ENCODE results near the gene CCDC15.
"Not testable (repeated sequence)": the region's sequence is repeated elsewhere in the genome, so short reads cannot be mapped to it uniquely, and the experiment has no call there.

DNA sequence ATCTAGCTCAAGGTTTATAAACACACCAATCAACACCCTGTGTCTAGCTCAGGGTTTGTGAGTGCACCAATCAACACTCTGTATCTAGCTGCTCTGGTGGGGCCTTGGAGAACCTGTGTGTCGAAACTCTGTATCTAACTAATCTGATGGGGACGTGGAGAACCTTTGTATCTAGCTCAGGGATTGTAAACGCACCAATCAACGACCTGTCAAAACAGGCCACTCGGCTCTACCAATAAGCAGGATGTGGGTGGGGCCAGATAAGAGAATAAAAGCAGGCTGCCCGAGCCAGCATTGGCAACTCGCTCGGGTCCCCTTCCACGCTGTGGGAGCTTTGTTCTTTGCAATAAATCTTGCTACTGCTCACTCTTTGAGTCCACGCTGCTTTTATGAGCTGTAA is 136.1 kb downstream of the CCDC15 start:
- TF ChIP-seq, protein P1, sequence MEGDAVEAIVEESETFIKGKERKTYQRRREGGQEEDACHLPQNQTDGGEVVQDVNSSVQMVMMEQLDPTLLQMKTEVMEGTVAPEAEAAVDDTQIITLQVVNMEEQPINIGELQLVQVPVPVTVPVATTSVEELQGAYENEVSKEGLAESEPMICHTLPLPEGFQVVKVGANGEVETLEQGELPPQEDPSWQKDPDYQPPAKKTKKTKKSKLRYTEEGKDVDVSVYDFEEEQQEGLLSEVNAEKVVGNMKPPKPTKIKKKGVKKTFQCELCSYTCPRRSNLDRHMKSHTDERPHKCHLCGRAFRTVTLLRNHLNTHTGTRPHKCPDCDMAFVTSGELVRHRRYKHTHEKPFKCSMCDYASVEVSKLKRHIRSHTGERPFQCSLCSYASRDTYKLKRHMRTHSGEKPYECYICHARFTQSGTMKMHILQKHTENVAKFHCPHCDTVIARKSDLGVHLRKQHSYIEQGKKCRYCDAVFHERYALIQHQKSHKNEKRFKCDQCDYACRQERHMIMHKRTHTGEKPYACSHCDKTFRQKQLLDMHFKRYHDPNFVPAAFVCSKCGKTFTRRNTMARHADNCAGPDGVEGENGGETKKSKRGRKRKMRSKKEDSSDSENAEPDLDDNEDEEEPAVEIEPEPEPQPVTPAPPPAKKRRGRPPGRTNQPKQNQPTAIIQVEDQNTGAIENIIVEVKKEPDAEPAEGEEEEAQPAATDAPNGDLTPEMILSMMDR (conservative IDR thresholded peaks at IDR 0.05 in 1 of 2, IDR thresholded peaks at IDR 0.05 in 1 of 2; ENCODE audit: extremely low read depth in 1 of 2, insufficient read depth in 1 of 2, low read depth in 1 of 2, low read length in 2 of 2), result not testable (repeated sequence)
- not testable (repeated sequence) for TF ChIP-seq EZH2 (IDR thresholded peaks at IDR 0.05; ENCODE audit: borderline replicate concordance, low read length)

Data from mammary epithelial cell (primary cell).